ENCODE data around the gene RNF157.

Gene RNF157

GRCh38 chr17:76121932-76122430 lies 118.3 kb downstream of the RNF157 start:
- peak overlapping the region; percentile 70 for H3K9ac ChIP-seq (ENCODE audit: low read length)
- H4K5ac ChIP-seq (ENCODE audit: low read length): no peak overlapping the region
- H3K27ac ChIP-seq (ENCODE audit: low read depth, low read length): no peak overlapping the region
- H3K4me3 ChIP-seq (ENCODE audit: low read length): no peak overlapping the region
- peak overlapping the region; percentile 81 for H3K18ac ChIP-seq (ENCODE audit: low read length)
- DNase-seq: peak; percentile 47
- H3K27me3 ChIP-seq (ENCODE audit: insufficient read depth, low read length, poor library complexity): no peaks in the 10 kb centered on the region
- H4K8ac ChIP-seq (ENCODE audit: low read depth, low read length): peak overlapping the region; percentile 78
- no peaks in the 10 kb centered on the region for H3K36me3 ChIP-seq (ENCODE audit: control insufficient read depth, insufficient read depth, low read length)
- H2AK5ac ChIP-seq (ENCODE audit: low read length): no peak overlapping the region
- H3K23ac ChIP-seq (ENCODE audit: low read length): no peak overlapping the region
- peak overlapping the region; percentile 1 for H2BK120ac ChIP-seq (ENCODE audit: low read depth, low read length)
- H3K56ac ChIP-seq (ENCODE audit: low read length): peak overlapping the region; percentile 91
- H3K79me1 ChIP-seq (ENCODE audit: low read length): no peaks in the 10 kb centered on the region
- no peaks in the 10 kb centered on the region for H3K79me2 ChIP-seq (ENCODE audit: control insufficient read depth, insufficient read depth, low read length)
- H3K4me2 ChIP-seq (ENCODE audit: low read length): peak overlapping the region; percentile 68
- no peak overlapping the region for H2BK15ac ChIP-seq (replicated peaks; ENCODE audit: low read depth)
- H2BK5ac ChIP-seq (ENCODE audit: low read length): no peak overlapping the region
- H3K4ac ChIP-seq (ENCODE audit: low read depth, low read length): peak overlapping the region; percentile 56
- no peaks in the 10 kb centered on the region for H3K4me1 ChIP-seq (ENCODE audit: control insufficient read depth, low read depth, low read length)
- WGBS (ENCODE audit: extremely low coverage, insufficient coverage, low lambda C conversion rate): no CpG with 5 or more reads among the region's 42 CpGs

GRCh38 chr17:76120658-76121008 lies 119.7 kb downstream of the RNF157 start:
- H3K79me1 ChIP-seq (ENCODE audit: low read length): no peaks in the 10 kb centered on the region
- H3K4me1 ChIP-seq (ENCODE audit: control insufficient read depth, low read depth, low read length): no peaks in the 10 kb centered on the region
- H3K9ac ChIP-seq (ENCODE audit: low read length): no peak overlapping the region
- H3K27ac ChIP-seq (ENCODE audit: low read depth, low read length): no peak overlapping the region
- no peak for DNase-seq
- H4K5ac ChIP-seq (ENCODE audit: low read length): no peak overlapping the region
- no peak overlapping the region for H3K4me2 ChIP-seq (ENCODE audit: low read length)
- no peaks in the 10 kb centered on the region for H3K36me3 ChIP-seq (ENCODE audit: control insufficient read depth, insufficient read depth, low read length)
- no peak overlapping the region for H3K4me3 ChIP-seq (ENCODE audit: low read length)
- H2AK5ac ChIP-seq (ENCODE audit: low read length): no peak overlapping the region
- H2BK15ac ChIP-seq (replicated peaks; ENCODE audit: low read depth): no peak overlapping the region
- no CpG with 5 or more reads among the region's 5 CpGs for WGBS (ENCODE audit: extremely low coverage, insufficient coverage, low lambda C conversion rate)
- no peak overlapping the region for H2BK120ac ChIP-seq (ENCODE audit: low read depth, low read length)
- no peak overlapping the region for H3K18ac ChIP-seq (ENCODE audit: low read length)
- peak overlapping the region; percentile 0 for H3K56ac ChIP-seq (ENCODE audit: low read length)
- no peak overlapping the region for H3K4ac ChIP-seq (ENCODE audit: low read depth, low read length)
- H3K27me3 ChIP-seq (ENCODE audit: insufficient read depth, low read length, poor library complexity): no peaks in the 10 kb centered on the region
- no peak overlapping the region for H4K8ac ChIP-seq (ENCODE audit: low read depth, low read length)
- H3K23ac ChIP-seq (ENCODE audit: low read length): no peak overlapping the region
- H2BK5ac ChIP-seq (ENCODE audit: low read length): no peak overlapping the region
- H3K79me2 ChIP-seq (ENCODE audit: control insufficient read depth, insufficient read depth, low read length): no peaks in the 10 kb centered on the region

- DNase-seq: no peak
- Histone ChIP-seq H3K4me2 (ENCODE audit: low read length) (no peak overlapping the region), H3K79me1 (ENCODE audit: low read length) (no peaks in the 10 kb centered on the region), H4K5ac (ENCODE audit: low read length) (no peak overlapping the region), H3K79me2 (ENCODE audit: control insufficient read depth, insufficient read depth, low read length) (no peaks in the 10 kb centered on the region), H3K9ac (ENCODE audit: low read length) (no peak overlapping the region), H3K23ac (ENCODE audit: low read length) (no peak overlapping the region), H3K27ac (ENCODE audit: low read depth, low read length) (no peak overlapping the region), H2BK120ac (ENCODE audit: low read depth, low read length) (no peak overlapping the region), H3K4ac (ENCODE audit: low read depth, low read length) (no peak overlapping the region), H4K8ac (ENCODE audit: low read depth, low read length) (no peak overlapping the region), H2BK15ac (replicated peaks; ENCODE audit: low read depth) (no peak overlapping the region), H3K18ac (ENCODE audit: low read length) (no peak overlapping the region), H3K27me3 (ENCODE audit: insufficient read depth, low read length, poor library complexity) (no peaks in the 10 kb centered on the region), H3K56ac (ENCODE audit: low read length) (no peak overlapping the region), H2AK5ac (ENCODE audit: low read length) (no peak overlapping the region), H3K4me3 (ENCODE audit: low read length) (no peak overlapping the region), H3K36me3 (ENCODE audit: control insufficient read depth, insufficient read depth, low read length) (no peaks in the 10 kb centered on the region), H3K4me1 (ENCODE audit: control insufficient read depth, low read depth, low read length) (no peaks in the 10 kb centered on the region), H2BK5ac (ENCODE audit: low read length) (no peak overlapping the region)
- WGBS (ENCODE audit: extremely low coverage, insufficient coverage, low lambda C conversion rate): no CpG with 5 or more reads among the region's 19 CpGs
Observed at GRCh38 chr17:76119409-76120371, 120.6 kb downstream of the RNF157 start.

GRCh38 chr17:76115138-76115754 lies 125.0 kb downstream of the RNF157 start:
- H3K4me2 ChIP-seq (ENCODE audit: low read length): no peak overlapping the region
- H2BK5ac ChIP-seq (ENCODE audit: low read length): no peak overlapping the region
- H4K5ac ChIP-seq (ENCODE audit: low read length): no peak overlapping the region
- no peak overlapping the region for H3K56ac ChIP-seq (ENCODE audit: low read length)
- H3K36me3 ChIP-seq (ENCODE audit: control insufficient read depth, insufficient read depth, low read length): no peaks in the 10 kb centered on the region
- no peaks in the 10 kb centered on the region for H3K27me3 ChIP-seq (ENCODE audit: insufficient read depth, low read length, poor library complexity)
- no peak overlapping the region for H3K23ac ChIP-seq (ENCODE audit: low read length)
- no peak overlapping the region for H3K9ac ChIP-seq (ENCODE audit: low read length)
- H3K4me3 ChIP-seq (ENCODE audit: low read length): no peak overlapping the region
- no peaks in the 10 kb centered on the region for H3K79me2 ChIP-seq (ENCODE audit: control insufficient read depth, insufficient read depth, low read length)
- no peak overlapping the region for H2AK5ac ChIP-seq (ENCODE audit: low read length)
- WGBS (ENCODE audit: extremely low coverage, insufficient coverage, low lambda C conversion rate): no CpG with 5 or more reads among the region's 7 CpGs
- no peak for DNase-seq
- no peak overlapping the region for H2BK120ac ChIP-seq (ENCODE audit: low read depth, low read length)
- no peaks in the 10 kb centered on the region for H3K79me1 ChIP-seq (ENCODE audit: low read length)
- H4K8ac ChIP-seq (ENCODE audit: low read depth, low read length): no peak overlapping the region
- H3K27ac ChIP-seq (ENCODE audit: low read depth, low read length): no peak overlapping the region
- no peak overlapping the region for H3K4ac ChIP-seq (ENCODE audit: low read depth, low read length)
- H3K4me1 ChIP-seq (ENCODE audit: control insufficient read depth, low read depth, low read length): no peaks in the 10 kb centered on the region
- H2BK15ac ChIP-seq (replicated peaks; ENCODE audit: low read depth): no peak overlapping the region
- H3K18ac ChIP-seq (ENCODE audit: low read length): no peak overlapping the region

GRCh38 chr17:76111956-76112355 lies 128.3 kb downstream of the RNF157 start:
- Histone ChIP-seq H2BK5ac (ENCODE audit: low read length) (no peak overlapping the region), H3K56ac (ENCODE audit: low read length) (no peak overlapping the region), H2AK5ac (ENCODE audit: low read length) (no peak overlapping the region), H3K4me1 (ENCODE audit: control insufficient read depth, low read depth, low read length) (no peaks in the 10 kb centered on the region), H3K9ac (ENCODE audit: low read length) (no peak overlapping the region), H3K4me2 (ENCODE audit: low read length) (no peak overlapping the region), H3K36me3 (ENCODE audit: control insufficient read depth, insufficient read depth, low read length) (no peaks in the 10 kb centered on the region), H3K79me1 (ENCODE audit: low read length) (no peaks in the 10 kb centered on the region), H2BK120ac (ENCODE audit: low read depth, low read length) (no peak overlapping the region), H3K4me3 (ENCODE audit: low read length) (no peak overlapping the region), H3K18ac (ENCODE audit: low read length) (no peak overlapping the region), H4K8ac (ENCODE audit: low read depth, low read length) (no peak overlapping the region), H2BK15ac (replicated peaks; ENCODE audit: low read depth) (no peak overlapping the region), H3K27me3 (ENCODE audit: insufficient read depth, low read length, poor library complexity) (no peaks in the 10 kb centered on the region), H3K27ac (ENCODE audit: low read depth, low read length) (no peak overlapping the region), H4K5ac (ENCODE audit: low read length) (no peak overlapping the region), H3K4ac (ENCODE audit: low read depth, low read length) (no peak overlapping the region), H3K23ac (ENCODE audit: low read length) (no peak overlapping the region), H3K79me2 (ENCODE audit: control insufficient read depth, insufficient read depth, low read length) (no peaks in the 10 kb centered on the region)
- WGBS (ENCODE audit: extremely low coverage, insufficient coverage, low lambda C conversion rate): no CpG with 5 or more reads among the region's 2 CpGs
- no peak for DNase-seq
